ENCODE data around the gene NXNL1.
A peak's percentile ranks its signal among the peaks of the same experiment; 100 is the strongest.

Gene NXNL1

DNA sequence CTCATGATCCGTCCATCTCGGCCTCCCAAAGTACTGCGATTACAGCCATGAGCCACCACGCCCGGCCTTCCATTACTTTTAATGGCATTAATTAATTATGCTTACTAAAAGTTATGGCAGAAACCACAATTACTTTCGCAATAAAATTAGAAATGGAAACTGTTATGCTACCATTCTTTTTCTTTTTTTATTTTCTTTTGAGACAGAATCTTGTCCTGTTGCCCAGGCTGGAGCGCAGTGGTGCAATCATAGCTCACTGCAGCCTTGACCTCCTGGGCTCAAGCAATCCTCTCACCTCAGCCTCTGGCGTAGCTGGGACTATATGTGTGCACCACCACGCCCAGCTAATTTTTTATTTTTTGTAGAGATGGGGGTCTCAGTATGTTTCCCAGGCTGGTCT lies 50.7 kb downstream of the NXNL1 start:
- Histone ChIP-seq H3K27ac (ENCODE audit: low read length) (no peak overlapping the region), H3K9me3 (ENCODE audit: control insufficient read depth in 1 of 2, low read length in 2 of 2) (no peaks in the 10 kb centered on the region), H3K4me1 (ENCODE audit: control insufficient read depth in 1 of 2, insufficient read depth in 2 of 2, low read length in 2 of 2) (peaks cover 0 to 11% of the 10 kb centered on the region in 2 donors), H3K36me3 (ENCODE audit: control insufficient read depth in 1 of 2, insufficient read depth in 2 of 2, low read length in 2 of 2) (peaks cover 0 to 3% of the 10 kb centered on the region in 2 donors), H3K27me3 (ENCODE audit: low read depth, low read length) (no peaks in the 10 kb centered on the region), H3K4me3 (ENCODE audit: low read depth in 1 of 2, low read length in 2 of 2) (no peak overlapping the region)

- H3K4me3 ChIP-seq (ENCODE audit: low read depth in 1 of 2, low read length in 2 of 2): peak overlapping the region; percentile 56 to 69
- no peaks in the 10 kb centered on the region for H3K27me3 ChIP-seq (ENCODE audit: low read depth, low read length)
- peak overlapping the region; percentile 82 for H3K27ac ChIP-seq (ENCODE audit: low read length)
- peaks cover 0 to 11% of the 10 kb centered on the region in 2 donors for H3K4me1 ChIP-seq (ENCODE audit: control insufficient read depth in 1 of 2, insufficient read depth in 2 of 2, low read length in 2 of 2)
- H3K36me3 ChIP-seq (ENCODE audit: control insufficient read depth in 1 of 2, insufficient read depth in 2 of 2, low read length in 2 of 2): no peaks in the 10 kb centered on the region
- no peaks in the 10 kb centered on the region for H3K9me3 ChIP-seq (ENCODE audit: control insufficient read depth in 1 of 2, low read length in 2 of 2)
Measured at GRCh38 chr19:17406887-17407196, 53.9 kb downstream of the NXNL1 start.

GRCh38 chr19:17406046-17406886 lies 54.5 kb downstream of the NXNL1 start:
- Histone ChIP-seq H3K4me1 (ENCODE audit: control insufficient read depth in 1 of 2, insufficient read depth in 2 of 2, low read length in 2 of 2) (peaks cover 0 to 11% of the 10 kb centered on the region in 2 donors), H3K4me3 (ENCODE audit: low read depth in 1 of 2, low read length in 2 of 2) (peak overlapping the region; percentile 56 to 69), H3K27ac (ENCODE audit: low read length) (peak overlapping the region; percentile 82)

More at GRCh38 chr19:17406046-17406886, 54.5 kb downstream of the NXNL1 start:
- H3K27me3 ChIP-seq (ENCODE audit: low read depth, low read length): no peaks in the 10 kb centered on the region
- H3K9me3 ChIP-seq (ENCODE audit: control insufficient read depth in 1 of 2, low read length in 2 of 2): no peaks in the 10 kb centered on the region
- H3K36me3 ChIP-seq (ENCODE audit: control insufficient read depth in 1 of 2, insufficient read depth in 2 of 2, low read length in 2 of 2): no peaks in the 10 kb centered on the region

All from muscle layer of duodenum (tissue), 2 donors.